Renal cortex interstitium (tissue), 11 donors: ENCODE results near the gene ZYX. TPM values are rescaled to one million over a fixed set of nuclear protein-coding genes. Genes with fewer than 3 reads are reported as not detected.

Experiments
- DNase-seq, 11 donors: peaks; one replicate each; pipeline ENCODE4 v3.0.0-alpha.2; 2013; ENCODE audit warnings: low read depth in 9 of 11, low spot score in 4 of 11; ENCODE audit errors: extremely low read depth in 1 of 11
- polyA plus RNA-seq, 3 donors: library from polyadenylated mRNA; unstranded; fragments of 120-200 nt; gene quantifications; one replicate each; pipeline ENCODE4 v1.2.1, GENCODE V29; 2013; ENCODE audit not compliant: insufficient read length in 3 of 3

Gene ZYX
- polyA plus RNA-seq, 3 donors, result 70.1 to 96.0 (median 92.8) TPM

DNA sequence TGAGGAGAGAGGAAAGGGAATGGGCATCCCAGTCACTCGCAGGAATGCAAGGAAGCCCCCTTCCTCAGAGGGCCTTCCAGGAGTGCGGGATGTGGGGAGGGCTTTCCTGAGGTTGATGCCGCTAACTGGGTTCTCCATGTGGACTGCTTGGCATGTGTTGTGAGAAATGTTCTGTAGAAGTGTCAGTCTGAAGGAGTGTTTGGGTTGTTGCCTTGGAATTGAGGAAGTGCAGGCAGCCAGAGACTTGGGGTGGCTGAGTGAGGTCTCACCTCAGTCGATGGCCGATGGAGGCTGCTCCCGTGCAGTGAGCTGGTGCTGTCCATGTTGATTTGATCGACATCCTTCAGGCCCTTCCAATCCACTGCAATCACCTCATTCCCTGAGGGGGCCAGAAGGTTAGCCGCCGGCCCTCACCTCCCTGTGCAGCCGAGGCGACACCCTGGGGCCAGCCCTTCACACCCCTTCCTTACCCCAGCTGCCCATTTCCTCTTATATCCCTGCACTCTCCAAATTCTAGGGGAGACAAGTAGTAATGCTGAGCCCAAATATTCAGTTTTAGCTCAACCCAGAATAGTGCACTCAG lies 21.3 kb upstream of the ZYX start:
- no peak for DNase-seq

DNA sequence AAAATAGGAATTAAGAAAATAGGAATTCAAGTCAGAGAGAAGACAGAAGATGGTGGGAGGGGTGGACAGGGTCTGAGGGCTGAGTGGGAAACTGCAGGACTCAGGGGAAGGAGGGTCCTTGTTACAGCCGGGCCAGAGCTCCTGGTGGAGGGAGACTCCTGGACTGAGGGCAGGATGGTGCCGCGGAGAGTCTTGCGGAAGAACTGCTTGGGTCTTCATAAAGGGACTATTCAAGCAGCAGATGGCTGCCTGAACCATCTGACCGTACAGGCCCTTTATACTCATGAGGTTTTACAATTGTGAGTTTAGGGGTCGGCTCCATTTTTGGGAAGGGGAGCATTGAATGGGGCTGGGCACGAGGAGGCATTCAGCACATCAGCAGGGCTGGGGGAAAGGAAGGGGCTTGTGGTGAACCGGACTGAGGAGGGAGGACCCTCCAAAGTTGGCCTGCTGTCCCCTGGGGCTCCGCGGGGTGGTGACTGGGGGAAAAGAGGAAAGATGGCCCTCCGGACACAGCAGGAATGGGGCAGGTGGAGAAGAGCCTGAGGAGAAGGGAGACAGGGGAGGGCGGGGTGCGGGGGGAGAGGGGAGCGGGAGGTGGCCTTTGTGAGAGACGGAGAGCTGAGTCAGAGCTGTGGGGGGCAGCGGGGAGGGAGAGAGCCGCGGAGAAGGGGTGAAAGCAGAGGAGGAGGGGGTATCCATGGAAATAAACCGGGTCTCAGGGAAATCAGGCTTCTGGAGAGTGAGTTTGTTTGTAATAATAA lies 20.2 kb upstream of the ZYX start:
- DNase-seq, result no peak

DNA sequence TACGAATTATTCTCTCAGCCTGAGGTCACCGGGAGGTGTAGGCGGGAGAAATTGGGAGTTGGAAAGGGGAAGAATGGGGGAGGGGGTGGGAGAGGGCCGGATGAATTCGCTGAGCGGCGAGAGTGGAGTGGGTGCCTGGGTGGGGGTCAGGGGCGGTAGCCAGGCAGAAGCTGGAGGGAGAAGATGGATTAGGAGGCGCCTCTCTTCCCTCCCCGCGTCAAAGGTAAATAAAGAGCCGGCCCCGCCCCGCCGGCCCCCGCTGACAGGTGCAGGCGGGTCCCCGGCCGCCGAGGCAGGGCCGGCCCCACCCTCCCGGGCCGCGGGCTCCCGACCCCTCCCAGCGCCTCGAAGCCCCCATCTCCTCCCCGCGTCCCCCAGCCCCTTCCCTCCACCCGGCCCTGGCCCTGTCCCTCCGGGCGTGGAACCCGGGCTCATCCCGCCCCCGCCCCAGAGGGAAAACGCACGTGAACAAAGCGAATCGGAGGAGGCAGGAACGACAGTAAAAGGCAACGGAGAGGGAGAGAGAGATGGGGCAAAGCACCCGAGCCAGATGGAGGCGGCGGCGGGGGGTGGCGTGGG lies 19.5 kb upstream of the ZYX start:
- DNase-seq, result no peak

DNA sequence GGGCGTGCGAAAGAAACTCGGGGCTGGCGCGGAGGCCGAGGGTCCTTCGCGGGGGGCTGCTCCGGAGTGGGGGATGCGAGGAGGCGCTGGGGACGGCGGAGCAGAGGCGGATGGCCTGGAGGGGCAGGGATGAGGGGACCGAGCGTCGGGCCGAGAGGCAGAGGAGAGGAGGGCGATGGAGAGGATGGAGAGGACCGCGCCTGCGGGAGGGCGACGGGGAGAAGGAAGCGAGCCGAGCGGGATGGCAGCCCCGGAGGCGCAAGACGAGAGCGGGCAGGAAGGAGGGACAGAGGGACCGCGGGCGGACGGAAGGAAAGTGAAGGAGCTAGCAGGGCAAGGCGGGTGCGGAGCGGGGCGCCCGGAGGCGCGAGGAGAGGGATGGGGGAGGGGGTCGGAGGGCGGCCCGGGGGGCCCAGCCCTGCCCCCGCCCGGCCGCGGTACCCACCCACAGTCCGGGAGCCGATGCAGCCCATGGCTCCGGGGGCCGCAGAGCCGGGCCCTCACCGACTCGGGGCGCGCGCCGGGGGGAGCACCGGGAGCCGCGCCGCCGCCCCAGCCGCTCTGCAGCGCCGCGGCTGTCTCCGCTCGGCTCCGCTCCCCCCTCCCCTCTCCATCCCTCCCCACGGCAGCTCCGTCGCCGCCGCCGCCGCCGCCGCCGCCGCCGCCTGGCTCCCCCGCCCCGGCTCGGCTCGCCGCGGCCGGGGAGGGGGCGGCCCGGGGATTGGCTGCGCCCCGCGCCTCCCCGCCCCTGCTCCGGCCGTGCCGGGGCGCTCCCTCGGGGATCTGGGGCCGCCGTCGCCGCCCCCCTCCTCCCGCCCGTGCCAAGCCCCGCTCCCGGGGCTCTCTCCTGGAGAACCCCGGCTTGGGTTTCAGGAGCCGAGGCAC lies 18.8 kb upstream of the ZYX start, which contains the start of gene FAM131B:
FAM131B (minus strand) TSS at position 583 of the 885 bp plus-strand sequence; CDS start at position 473, 110 bp downstream.
- no peak for DNase-seq

DNA sequence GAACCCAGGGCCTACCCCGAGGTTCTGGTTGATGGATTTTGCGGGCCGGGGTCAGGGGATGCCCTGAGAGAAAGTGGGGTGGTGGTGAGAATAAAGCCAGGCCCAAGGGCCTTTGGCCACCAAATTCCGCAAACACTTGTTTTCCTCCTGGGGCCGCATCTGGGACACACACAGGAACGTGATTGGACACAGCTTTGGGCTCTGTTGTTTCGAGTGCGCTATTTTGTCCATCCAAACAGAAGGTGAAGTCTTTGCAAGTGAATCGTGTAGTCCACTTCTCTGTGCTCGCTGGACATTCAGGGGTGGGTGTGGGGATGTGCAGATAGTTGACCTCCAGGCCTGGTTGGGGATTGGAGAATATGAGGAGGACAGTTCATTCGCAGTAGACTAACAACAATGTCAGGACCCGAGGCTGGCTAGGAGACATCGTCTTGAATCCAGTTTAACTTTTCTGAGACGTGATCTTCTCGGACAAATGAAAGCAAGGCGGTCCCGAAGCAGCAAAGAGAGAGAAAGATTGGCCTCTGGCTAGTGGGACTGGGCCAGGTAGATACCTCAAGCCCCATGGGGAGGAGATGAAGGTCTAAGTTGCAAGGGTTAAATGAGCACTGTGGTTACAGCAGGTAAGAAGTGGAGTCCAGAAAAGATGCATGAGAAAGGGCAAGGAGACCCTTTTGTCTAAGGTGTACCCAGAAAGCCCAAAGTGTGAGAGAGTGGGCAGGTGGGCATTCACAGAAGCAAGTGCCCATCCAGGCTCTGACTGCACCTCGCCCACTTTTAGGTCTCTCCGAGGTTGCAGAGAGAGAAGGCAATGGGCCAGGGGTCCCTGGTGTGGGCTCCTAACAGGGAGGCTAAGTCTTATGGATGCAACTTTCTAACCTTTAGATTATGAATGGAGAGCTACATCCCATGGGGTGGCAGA lies 17.9 kb upstream of the ZYX start:
- no peak for DNase-seq

DNA sequence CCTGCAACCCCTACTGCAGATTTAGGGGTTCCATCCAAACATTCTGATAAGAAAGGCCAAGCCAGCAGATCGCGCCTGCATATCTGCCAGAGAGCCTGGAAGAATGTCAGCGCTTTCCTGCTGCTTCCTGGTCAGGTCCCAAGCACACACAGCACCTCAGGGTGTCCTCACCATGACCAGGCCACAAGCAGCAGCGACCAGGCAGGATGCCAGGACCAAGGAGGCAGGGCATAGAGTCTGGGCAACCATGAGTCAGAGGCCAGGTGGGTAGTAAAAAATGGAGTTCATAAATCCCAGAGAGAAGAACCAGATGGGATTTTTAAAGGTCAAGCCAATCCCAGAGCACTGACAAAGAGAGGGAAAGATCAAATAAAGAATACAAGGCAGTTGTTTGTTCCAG lies 13.2 kb upstream of the ZYX start:
- DNase-seq, result no peak

DNA sequence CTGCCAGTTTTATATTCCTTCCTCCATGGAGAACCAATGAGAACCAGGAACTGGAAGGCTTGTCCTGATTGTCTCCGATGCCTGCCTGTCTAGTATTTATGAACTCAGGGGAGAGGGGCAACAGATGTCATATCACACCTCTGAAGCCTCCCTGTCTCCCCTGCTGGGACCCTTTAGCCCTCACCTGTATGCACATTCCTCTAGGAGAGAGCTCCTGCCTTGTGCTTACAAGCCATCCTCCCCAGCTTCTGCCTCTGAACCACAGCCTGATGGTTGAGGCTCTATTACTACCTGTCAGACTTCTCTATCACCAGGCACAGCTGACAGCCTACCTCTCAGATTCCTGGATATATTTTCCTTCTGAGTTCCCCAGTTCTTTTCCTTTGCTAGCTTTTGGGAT lies 12.8 kb upstream of the ZYX start:
- no peak for DNase-seq

DNA sequence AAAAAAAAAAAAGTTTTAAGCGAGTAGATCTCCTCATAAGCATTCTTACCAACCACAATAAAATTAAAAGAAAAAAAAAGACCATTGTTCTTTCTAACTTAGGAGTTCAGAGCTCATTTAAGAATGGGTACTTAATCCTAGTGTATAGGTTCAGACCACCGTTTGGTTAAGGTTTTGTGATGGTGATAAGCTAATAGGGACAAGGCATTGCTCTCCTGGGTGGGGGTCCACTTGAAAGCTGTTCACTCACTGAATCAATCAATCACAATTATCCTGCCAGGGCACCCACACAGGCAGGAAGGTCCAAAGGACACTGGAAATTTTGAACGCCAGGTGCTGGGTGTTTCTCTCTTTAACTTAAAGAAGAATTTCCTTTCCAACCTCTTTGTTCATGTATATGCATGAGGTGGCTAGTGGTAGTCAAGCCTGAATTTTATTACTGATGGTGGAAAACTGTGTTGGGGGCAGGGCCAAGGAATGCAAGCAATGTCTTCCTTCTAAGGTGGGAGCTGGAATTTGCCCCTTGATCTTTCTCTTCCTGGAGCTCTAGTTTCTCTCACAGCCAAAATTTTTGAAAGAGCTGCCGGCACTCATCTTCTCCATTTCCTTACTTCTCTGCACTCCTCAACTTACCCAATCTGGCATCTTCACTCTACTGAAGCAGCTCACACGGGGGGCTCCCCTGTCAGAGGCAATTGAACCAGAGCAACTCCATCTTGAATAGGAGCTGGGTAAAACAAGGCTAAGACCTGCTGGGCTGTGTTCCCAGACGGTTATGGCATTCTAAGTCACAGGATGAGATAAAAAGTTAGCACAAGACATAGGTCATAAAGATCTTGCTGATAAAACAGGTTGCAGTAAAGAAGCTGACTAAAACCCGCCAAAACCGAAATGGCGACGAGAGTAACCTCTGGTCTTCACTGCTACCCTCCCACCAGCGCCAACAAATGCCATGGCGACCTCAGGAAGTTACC lies 11.2 kb upstream of the ZYX start:
- peak in 3 of 11 donors; percentile 32 to 54 (median 48) for DNase-seq

DNA sequence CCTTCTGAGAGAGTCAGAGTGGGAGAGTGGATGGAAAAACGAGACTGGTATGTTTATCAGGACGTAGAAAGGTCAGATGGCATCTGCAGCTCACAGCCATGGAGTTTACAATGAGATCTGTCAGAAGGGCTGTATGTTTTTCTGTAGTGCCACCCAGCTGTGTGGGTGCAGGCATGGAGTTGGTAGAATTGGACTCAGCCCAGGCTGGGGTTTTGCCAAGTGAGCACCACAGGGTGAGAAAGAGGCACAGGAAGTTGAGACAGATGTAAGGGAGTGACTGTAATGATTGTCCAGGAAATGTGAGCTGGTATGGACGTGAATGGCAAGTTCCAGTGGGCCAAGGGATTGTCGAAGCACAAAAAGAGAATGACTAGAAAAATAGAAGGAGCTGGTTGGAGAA lies 9.1 kb upstream of the ZYX start:
- no peak for DNase-seq

DNA sequence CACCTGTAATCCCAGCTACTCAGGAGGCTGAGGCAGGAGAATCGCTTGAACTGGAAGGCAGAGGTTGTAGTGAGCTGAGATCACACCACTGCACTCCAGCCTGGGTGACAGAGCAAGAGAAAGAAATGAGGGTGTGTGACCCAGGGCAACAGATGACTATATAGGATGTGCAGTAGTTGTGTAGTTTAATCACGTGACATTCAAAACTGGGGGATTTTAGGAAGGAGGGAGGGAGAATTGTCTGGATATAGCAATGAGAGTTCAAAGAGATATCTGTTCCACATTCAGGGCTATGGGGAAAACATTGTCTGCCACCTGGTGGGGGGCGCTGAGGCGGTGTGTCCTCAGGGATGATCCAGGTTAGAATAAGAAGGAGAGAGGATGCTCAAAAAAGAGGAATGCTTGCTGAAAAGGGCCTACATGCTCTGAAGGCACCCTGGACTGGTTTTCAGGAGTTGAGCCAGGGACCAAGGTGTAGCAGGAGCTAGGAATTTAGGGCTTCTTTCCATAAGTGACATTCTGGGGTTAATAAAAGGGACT lies 7.8 kb upstream of the ZYX start:
- DNase-seq, result no peak

DNA sequence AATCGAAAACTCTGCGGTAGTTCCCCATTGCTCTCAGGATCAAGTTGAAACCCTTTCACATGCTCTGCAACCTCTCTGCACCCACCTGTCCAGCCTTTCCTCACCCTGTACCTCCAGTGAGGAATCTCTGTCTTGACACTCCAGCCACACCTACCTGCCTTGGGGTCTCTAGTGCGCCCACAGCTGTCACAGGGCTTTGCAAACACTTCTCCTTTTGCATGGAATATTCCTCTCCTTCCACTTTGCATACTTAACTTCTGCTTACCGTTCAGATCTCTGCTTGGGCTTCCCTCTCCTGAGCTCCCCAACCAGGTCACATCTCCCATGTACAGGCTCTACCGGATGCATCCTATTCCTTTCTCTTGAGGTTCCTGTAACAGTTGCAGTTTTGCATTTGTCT lies 6.6 kb upstream of the ZYX start:
- no peak for DNase-seq

DNA sequence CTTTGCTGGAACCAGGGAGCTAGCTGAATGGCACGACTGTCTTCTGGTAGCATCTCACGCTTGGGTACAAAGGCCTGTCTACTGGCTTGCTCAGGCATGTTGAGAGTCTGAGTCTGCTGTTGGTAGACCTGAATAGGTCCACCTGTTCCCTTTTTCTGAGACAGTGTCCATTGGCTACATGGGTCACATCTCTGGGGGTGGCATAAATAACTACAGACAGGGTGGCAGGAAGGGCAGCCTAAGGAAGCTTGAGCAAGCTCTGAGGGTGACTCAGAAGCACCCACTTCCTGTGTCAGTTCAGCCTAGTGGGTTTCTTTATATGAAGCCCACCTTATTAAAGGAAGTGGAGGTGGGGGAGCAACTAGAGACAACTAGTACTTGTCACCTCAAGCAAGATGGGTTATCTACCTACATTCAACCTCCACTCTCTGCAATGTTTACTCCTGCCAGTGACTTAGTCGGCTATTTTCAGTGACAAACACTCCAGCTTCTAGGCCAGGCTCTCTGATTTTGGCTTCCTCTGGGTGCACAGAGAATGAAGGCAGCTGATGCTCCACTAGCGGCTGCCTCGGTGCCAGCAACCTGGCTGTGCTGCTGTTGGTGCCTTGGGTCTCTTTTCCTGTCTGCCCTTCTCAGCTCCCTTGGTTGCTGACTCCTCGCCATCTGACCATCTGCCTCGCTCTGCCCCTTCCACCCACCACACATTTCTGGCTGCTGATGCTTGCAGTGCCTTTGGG lies 5.7 kb upstream of the ZYX start:
- no peak for DNase-seq

DNA sequence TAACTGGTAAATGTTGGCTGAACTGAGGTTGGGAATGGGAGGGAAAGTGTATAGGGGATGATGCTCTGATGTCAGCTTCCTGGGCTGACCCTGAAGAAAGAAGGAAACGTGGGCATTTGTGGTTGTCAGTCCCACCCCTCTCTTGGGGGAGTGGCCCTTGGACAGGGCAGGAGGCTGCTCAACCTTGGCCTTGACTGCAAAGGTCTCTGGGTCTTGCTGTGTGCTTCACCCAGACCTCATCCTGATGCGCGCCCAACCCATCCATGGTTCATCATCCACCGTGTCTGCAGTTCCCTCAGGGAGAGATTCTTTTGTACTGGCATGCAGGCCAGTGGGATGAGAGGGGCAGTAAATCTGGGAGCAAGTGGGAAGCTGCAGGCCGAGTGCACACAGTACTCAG lies 4.7 kb upstream of the ZYX start:
- DNase-seq, result no peak

DNA sequence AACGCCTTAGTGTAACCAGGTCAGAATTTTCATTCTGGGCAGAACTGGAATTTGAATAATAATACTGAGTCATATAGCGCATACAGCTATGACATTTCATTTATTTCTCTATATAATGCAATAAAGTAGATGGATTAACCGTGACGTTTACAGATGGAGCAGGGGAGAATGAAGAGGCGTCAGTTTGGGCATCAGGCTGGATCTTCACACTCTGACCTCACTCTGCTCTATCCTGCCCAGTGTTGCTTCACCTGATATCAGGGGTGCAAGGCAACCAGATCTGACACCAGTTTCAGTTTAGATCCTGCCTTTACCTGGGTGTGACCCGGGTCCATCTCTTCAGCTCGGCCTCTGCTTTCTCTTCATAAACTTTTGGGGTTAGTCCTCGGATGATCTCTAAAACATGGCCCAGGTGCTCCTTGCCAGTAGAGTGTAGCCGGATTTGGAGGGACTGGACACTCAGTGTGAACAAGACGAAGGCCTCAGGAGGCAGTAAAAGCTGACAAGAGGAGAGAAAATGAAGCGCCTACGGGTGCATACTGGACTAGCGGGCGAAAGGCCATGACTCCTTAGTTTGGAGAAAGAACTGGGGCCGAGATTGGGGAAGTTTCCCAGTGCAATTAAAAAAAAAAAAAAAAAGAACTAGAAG lies 1.4 kb upstream of the ZYX start:
- no peak for DNase-seq

DNA sequence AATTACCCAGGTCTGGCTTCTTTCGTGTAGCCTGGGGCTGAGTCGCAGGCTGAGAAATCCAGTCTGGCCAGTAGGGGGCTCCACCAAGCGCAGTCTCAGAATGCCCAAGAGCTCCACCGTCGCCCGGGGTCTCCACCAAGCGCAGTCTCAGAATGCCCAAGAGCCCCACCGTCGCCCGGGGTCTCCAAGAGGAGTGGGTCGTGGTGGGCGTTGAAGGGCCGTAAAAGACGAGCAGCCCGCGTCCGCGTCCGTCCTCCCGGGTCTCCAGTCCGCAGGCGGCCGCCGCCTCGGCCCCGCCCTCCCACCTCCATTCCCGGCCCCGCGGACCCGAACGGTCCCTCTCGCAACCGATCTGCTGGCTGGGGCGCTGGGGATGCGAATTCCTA lies 892 bp upstream of the ZYX start:
- peak; percentile 71 to 90 (median 88) for DNase-seq
